Fibroblast of gingiva (primary cell): ENCODE measurements around the gene TNFSF11.

Source experiments
- DNase-seq: peaks from one replicate; pipeline ENCODE4 v3.0.0-alpha.2; 2011; ENCODE audit warnings: low read depth

The TNFSF11 gene

GRCh38 chr13:42654212-42654611 is 80.3 kb downstream of the TNFSF11 start:
- no peak for DNase-seq

- no peak for DNase-seq
These were observed 80.8 kb downstream of the TNFSF11 start for GRCh38 chr13:42654722-42655121.

- DNase-seq = no peak
These were observed 82.2 kb downstream of the TNFSF11 start for GRCh38 chr13:42656161-42656560.

- no peak for DNase-seq
These were observed 83.0 kb downstream of the TNFSF11 start for GRCh38 chr13:42656958-42657357.
